Bronchial epithelial cell (primary cell): Measurements from ENCODE around the gene COL13A1. TPM values are rescaled to one million over a fixed set of nuclear protein-coding genes. Genes with fewer than 3 reads are reported as not detected.

Source experiments
- DNase-seq: peaks from one replicate; pipeline ENCODE4 v3.0.0-alpha.2; 2010; ENCODE audit warnings: low read depth
- FAIRE-seq: peaks from 2 replicates; lab custom pipeline; 2011; peaks lifted over from hg19 to GRCh38; lab: Jason Lieb, UNC
- H3K27me3 ChIP-seq: 2 replicates; pipeline ENCODE4 v1.5.1; 2011; ENCODE audit warnings: low read length; ENCODE audit not compliant: control insufficient read depth, insufficient read depth
- H3K36me3 ChIP-seq: 2 replicates; pipeline ENCODE4 v1.5.1; 2011; ENCODE audit warnings: low read length; ENCODE audit not compliant: control insufficient read depth, insufficient read depth
- H3K4me3 ChIP-seq: 2 replicates; pipeline ENCODE4 v1.5.1; 2011; ENCODE audit warnings: mild to moderate bottlenecking, low read depth, low read length, control low read depth
- total RNA-seq: library from RNA; depleted of rRNA; stranded (reverse); fragments of >200 nt; gene quantifications from 2 replicates; pipeline ENCODE4 v1.2.1, GENCODE V29; 2014
- TF ChIP-seq, protein P1 (sequence below): IDR thresholded peaks from 2 replicates; pipeline ENCODE4 v1.5.1; 2011; ENCODE audit warnings: mild to moderate bottlenecking, moderate library complexity, low read length, control low read depth, inconsistent platforms; ENCODE audit not compliant: insufficient read depth, severe bottlenecking

The COL13A1 gene
- total RNA-seq, 1 donor from 2014 or later: under 0.01 TPM

DNA sequence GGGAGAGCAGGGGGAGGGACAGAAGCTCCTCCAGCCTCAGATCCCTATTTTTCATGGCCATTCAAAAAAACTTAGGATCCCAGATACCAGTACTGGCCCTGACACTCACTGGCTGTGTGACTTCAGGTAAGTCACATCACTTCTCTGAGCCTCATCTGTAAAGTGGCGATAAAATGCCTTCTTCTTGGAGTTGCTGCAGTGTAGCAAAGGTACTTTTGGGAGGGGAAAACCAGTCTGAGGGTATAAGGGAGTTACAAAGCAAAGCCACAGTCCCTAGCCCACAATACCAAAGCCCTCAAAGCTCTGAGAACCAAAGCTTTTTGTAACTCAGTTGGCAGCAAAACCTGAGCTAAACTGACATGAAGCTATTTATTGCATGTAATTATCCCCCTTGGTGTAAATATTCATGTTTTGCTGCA lies 43.4 kb upstream of the COL13A1 start:
- Histone ChIP-seq H3K4me3 (no peak overlapping the region), H3K36me3 (no peaks in the 10 kb centered on the region), H3K27me3 (peaks cover 3% of the 10 kb centered on the region)
- no peak for FAIRE-seq
- DNase-seq: no peak
- TF ChIP-seq, protein P1, sequence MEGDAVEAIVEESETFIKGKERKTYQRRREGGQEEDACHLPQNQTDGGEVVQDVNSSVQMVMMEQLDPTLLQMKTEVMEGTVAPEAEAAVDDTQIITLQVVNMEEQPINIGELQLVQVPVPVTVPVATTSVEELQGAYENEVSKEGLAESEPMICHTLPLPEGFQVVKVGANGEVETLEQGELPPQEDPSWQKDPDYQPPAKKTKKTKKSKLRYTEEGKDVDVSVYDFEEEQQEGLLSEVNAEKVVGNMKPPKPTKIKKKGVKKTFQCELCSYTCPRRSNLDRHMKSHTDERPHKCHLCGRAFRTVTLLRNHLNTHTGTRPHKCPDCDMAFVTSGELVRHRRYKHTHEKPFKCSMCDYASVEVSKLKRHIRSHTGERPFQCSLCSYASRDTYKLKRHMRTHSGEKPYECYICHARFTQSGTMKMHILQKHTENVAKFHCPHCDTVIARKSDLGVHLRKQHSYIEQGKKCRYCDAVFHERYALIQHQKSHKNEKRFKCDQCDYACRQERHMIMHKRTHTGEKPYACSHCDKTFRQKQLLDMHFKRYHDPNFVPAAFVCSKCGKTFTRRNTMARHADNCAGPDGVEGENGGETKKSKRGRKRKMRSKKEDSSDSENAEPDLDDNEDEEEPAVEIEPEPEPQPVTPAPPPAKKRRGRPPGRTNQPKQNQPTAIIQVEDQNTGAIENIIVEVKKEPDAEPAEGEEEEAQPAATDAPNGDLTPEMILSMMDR: no peak

DNA sequence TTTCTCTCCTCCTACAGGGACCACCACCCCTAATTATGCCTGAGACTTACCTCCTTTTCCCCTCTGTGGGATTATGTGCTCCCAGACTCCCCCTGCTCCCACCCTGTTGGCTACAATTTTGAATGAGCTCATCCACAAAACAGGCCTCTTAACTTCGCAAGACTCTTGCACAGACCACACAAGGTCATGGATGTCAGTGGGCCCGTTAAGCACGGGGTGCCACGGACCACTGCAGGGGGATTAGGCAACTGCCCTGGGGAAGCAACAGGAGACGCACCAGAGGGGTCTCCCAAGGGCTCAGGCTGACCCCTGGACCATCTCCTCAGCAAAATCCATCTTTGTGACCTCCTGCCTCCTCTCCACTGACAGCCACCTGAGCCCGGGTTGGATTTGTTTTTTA lies 42.1 kb upstream of the COL13A1 start:
- TF ChIP-seq, protein P1: no peak
- DNase-seq (no peak), FAIRE-seq (no peak)
- Histone ChIP-seq H3K4me3 (no peak overlapping the region), H3K36me3 (no peaks in the 10 kb centered on the region), H3K27me3 (peaks cover 3% of the 10 kb centered on the region)

DNA sequence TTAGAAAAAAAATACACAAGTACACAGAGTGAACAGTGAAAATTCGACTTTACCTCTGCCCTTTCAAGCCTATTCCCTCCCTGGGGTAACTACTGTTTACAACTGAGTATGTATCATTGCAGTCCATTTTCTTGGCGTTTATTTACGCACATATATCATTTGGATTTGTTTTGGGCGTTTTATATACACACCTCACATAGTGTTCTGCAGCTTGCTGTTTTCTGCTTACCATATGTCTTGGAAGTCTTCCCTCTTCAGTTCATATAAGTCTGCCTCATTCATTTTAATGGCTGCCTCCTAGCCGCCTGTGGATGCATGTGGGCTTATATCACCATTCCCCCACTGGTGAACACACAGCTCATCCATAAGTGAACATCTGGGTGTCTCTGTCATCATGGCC lies 41.6 kb upstream of the COL13A1 start:
- Histone ChIP-seq H3K4me3 (no peak overlapping the region), H3K27me3 (peaks cover 3% of the 10 kb centered on the region), H3K36me3 (no peaks in the 10 kb centered on the region)
- peak; percentile 58 for FAIRE-seq
- DNase-seq: no peak
- TF ChIP-seq, protein P1: no peak

DNA sequence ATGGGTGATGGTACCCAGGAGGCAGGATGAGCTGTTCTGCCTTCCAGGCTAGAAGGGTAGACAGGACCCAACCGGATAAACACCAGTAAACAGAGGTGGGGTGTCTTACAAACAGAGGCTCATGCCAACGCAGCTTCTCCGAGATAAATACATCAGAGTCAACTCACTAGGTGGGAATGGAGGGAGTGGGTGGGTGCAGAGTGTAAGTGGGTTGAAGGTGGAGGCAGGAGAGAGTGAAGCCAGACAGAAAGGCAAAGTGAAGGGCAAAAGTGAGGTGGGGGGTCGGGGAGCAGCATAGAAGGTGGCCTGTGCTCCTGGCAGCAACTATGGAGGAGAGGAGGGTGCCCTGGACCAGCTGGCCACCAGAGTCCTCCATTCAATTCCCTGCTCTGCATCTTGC lies 40.4 kb upstream of the COL13A1 start:
- Histone ChIP-seq H3K4me3 (no peak overlapping the region), H3K36me3 (no peaks in the 10 kb centered on the region), H3K27me3 (peaks cover 3% of the 10 kb centered on the region)
- TF ChIP-seq, protein P1: no peak
- FAIRE-seq (no peak), DNase-seq (no peak)

DNA sequence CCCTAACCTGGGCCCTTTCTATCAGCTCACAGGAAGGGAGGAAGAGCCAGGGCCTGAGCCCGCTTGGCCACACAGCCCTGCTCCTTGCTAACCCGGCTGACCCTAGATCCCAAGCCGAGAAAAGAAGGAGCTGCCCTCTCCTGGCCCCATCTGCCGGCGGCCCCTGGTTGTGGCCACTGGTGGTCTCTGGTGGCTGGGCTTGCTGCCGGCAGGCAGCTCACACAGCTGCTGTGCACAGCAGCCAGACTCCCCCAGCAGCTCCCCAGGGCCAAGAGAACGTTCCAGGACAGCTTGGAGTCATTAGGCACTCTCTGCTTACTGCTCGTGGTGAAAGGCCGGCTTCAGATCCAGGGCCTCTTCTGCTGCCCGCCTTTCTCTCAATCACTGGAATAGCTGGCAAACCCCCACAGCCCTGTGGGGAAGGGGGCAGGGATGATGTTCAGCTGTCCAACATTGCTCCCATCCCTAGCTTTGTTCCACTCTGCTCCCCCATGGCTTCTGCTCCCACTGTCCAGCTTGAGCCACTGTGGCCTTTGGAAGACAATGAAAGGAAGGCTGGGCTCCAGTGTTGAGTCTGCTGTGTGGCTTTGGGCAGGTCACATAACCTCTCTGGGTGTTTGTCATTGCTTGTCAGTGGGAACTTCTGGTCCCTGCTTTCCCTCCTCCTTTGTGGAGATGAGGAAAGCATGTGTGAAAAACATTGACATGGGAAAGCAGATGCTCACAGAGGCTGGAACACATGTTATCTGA lies 35.4 kb upstream of the COL13A1 start:
- FAIRE-seq (no peak), DNase-seq (no peak)
- Histone ChIP-seq H3K4me3 (no peak overlapping the region), H3K27me3 (peaks cover 2% of the 10 kb centered on the region), H3K36me3 (no peaks in the 10 kb centered on the region)
- TF ChIP-seq, protein P1: no peak

DNA sequence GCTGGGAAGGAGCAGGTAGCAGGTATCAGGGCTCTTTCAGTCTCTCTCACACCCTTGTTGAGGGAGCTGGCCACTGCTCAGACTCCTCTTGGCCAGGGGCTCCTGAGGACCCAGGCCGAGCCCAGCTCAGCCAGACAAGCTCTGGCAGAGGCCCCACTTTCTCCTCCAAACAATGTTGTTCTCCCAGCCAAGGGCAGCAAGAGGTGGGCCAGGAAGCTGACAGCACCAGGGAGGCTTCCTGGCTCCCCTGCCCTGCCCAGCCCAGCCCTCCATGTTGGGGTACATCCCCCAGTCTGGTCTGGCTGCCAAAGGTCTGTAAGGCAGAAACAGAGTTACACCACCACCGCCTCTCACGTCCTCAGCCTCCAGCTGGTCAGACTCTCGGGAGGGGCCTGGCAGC lies 33.9 kb upstream of the COL13A1 start:
- DNase-seq (no peak), FAIRE-seq (no peak)
- Histone ChIP-seq H3K36me3 (no peaks in the 10 kb centered on the region), H3K4me3 (no peak overlapping the region), H3K27me3 (no peaks in the 10 kb centered on the region)
- TF ChIP-seq, protein P1: no peak
